ENCODE measurements around the gene PNRC1. TPM values are rescaled to one million over a fixed set of nuclear protein-coding genes. Genes with fewer than 3 reads are reported as not detected.
"Not testable (repeated sequence)": the region's sequence is repeated elsewhere in the genome, so short reads cannot be mapped to it uniquely, and the experiment has no call there.

PNRC1 gene
- total and polyA plus RNA-seq, 2 experiments from 2014 or later = 181 to 226 TPM

GRCh38 chr6:89063881-89064280 is 16.7 kb upstream of the PNRC1 start:
- TF ChIP-seq EZH2 (IDR thresholded peaks at IDR 0.05; ENCODE audit: borderline replicate concordance) = no peak
- TF ChIP-seq, protein P1, sequence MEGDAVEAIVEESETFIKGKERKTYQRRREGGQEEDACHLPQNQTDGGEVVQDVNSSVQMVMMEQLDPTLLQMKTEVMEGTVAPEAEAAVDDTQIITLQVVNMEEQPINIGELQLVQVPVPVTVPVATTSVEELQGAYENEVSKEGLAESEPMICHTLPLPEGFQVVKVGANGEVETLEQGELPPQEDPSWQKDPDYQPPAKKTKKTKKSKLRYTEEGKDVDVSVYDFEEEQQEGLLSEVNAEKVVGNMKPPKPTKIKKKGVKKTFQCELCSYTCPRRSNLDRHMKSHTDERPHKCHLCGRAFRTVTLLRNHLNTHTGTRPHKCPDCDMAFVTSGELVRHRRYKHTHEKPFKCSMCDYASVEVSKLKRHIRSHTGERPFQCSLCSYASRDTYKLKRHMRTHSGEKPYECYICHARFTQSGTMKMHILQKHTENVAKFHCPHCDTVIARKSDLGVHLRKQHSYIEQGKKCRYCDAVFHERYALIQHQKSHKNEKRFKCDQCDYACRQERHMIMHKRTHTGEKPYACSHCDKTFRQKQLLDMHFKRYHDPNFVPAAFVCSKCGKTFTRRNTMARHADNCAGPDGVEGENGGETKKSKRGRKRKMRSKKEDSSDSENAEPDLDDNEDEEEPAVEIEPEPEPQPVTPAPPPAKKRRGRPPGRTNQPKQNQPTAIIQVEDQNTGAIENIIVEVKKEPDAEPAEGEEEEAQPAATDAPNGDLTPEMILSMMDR (IDR thresholded peaks at IDR 0.05; ENCODE audit: poor library complexity) = no peak
- no peak for TF ChIP-seq EZH2phosphoT487 (IDR thresholded peaks at IDR 0.05; ENCODE audit: low read depth, severe bottlenecking, unreplicated experiment)
- Histone ChIP-seq H3K79me2 (no peaks in the 10 kb centered on the region), H4K20me1 (ENCODE audit: insufficient read depth, poor library complexity, severe bottlenecking) (no peaks in the 10 kb centered on the region)

GRCh38 chr6:89064931-89065330 is 15.6 kb upstream of the PNRC1 start:
- not testable (repeated sequence) for H3K4me2 ChIP-seq; H2AFZ ChIP-seq; H3K27ac ChIP-seq; H3K36me3 ChIP-seq (replicated peaks; ENCODE audit: insufficient read depth, low read depth); H3K79me2 ChIP-seq; H3K9me3 ChIP-seq (ENCODE audit: low read depth); H3K4me3 ChIP-seq; H3K4me1 ChIP-seq (ENCODE audit: insufficient read depth); H4K20me1 ChIP-seq (ENCODE audit: insufficient read depth, poor library complexity, severe bottlenecking); DNase-seq (ENCODE audit: low spot score); H3K27me3 ChIP-seq; H3K9me2 ChIP-seq (replicated peaks; ENCODE audit: insufficient read depth)
- WGBS (ENCODE audit: low lambda C conversion rate, missing lambda C conversion rate) = 90% methylated on average over 22 of the region's 22 CpGs

More at GRCh38 chr6:89063881-89064280, 16.7 kb upstream of the PNRC1 start:
- H3K4me3 ChIP-seq = no peak overlapping the region
- no peak overlapping the region for H3K4me2 ChIP-seq
- no peaks in the 10 kb centered on the region for H3K27me3 ChIP-seq
- H3K36me3 ChIP-seq (replicated peaks; ENCODE audit: insufficient read depth, low read depth) = no peaks in the 10 kb centered on the region
- H2AFZ ChIP-seq = no peak overlapping the region
- WGBS (ENCODE audit: low lambda C conversion rate, missing lambda C conversion rate) = 88% methylated on average over 1 of the region's 1 CpG
- no peak overlapping the region for H3K27ac ChIP-seq
- H3K9me3 ChIP-seq (ENCODE audit: low read depth) = no peaks in the 10 kb centered on the region
- H3K4me1 ChIP-seq (ENCODE audit: insufficient read depth) = no peaks in the 10 kb centered on the region
- H3K9me2 ChIP-seq (replicated peaks; ENCODE audit: insufficient read depth) = no peaks in the 10 kb centered on the region
- no peak for DNase-seq (ENCODE audit: low spot score)

DNA sequence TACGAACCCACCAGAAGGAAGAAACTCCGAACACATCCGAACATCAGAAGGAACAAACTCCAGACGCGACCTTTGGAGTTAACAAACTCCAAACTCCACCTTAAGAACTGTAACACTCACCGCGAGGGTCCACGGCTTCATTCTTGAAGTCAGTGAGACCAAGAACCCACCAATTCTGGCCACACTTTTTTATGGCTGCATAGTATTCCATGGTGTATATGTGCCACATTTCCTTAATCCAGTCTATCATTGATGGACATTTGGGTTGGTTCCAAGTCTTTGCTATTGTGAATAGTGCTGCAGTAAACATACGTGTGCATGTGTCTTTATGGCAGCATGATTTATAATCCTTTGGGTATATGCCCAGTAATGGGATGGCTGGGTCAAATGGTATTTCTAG is 14.4 kb upstream of the PNRC1 start:
- not testable (repeated sequence) for H3K9me2 ChIP-seq (replicated peaks; ENCODE audit: insufficient read depth); H3K79me2 ChIP-seq
- WGBS (ENCODE audit: low lambda C conversion rate, missing lambda C conversion rate) = 94% methylated on average over 9 of the region's 9 CpGs

GRCh38 chr6:89066940-89067646 is 13.5 kb upstream of the PNRC1 start:
- Histone ChIP-seq H3K4me1 (ENCODE audit: insufficient read depth) (peaks cover 18% of the 10 kb centered on the region), H4K20me1 (ENCODE audit: insufficient read depth, poor library complexity, severe bottlenecking) (no peaks in the 10 kb centered on the region), H3K36me3 (replicated peaks; ENCODE audit: insufficient read depth, low read depth) (no peaks in the 10 kb centered on the region), H3K27me3 (no peaks in the 10 kb centered on the region), H2AFZ (peak overlapping the region; percentile 21), H3K79me2 (no peaks in the 10 kb centered on the region), H3K9me2 (replicated peaks; ENCODE audit: insufficient read depth) (no peaks in the 10 kb centered on the region), H3K4me2 (no peak overlapping the region), H3K27ac (no peak overlapping the region), H3K9me3 (ENCODE audit: low read depth) (no peaks in the 10 kb centered on the region), H3K4me3 (no peak overlapping the region)
- 64% methylated on average over 4 of the region's 4 CpGs for WGBS (ENCODE audit: low lambda C conversion rate, missing lambda C conversion rate)
- DNase-seq (ENCODE audit: low spot score) = no peak
- TF ChIP-seq EZH2phosphoT487 (IDR thresholded peaks at IDR 0.05; ENCODE audit: low read depth, severe bottlenecking, unreplicated experiment) (no peak), EZH2 (IDR thresholded peaks at IDR 0.05; ENCODE audit: borderline replicate concordance) (no peak)
- TF ChIP-seq, protein P1 (IDR thresholded peaks at IDR 0.05; ENCODE audit: poor library complexity) = no peak

More for the DNA sequence above, 14.4 kb upstream of the PNRC1 start:
- H4K20me1 ChIP-seq (ENCODE audit: insufficient read depth, poor library complexity, severe bottlenecking); H3K4me2 ChIP-seq; H3K27me3 ChIP-seq; H3K27ac ChIP-seq; H3K36me3 ChIP-seq (replicated peaks; ENCODE audit: insufficient read depth, low read depth); H3K4me3 ChIP-seq; H3K9me3 ChIP-seq (ENCODE audit: low read depth); DNase-seq (ENCODE audit: low spot score); H2AFZ ChIP-seq; H3K4me1 ChIP-seq (ENCODE audit: insufficient read depth): not testable (repeated sequence)
